Measurements from ENCODE around the gene AJAP1.

AJAP1 gene

GRCh38 chr1:4836574-4836973, 182.2 kb downstream of the AJAP1 start:
- H3K4me3 ChIP-seq (ENCODE audit: low read depth, low read length): no peak overlapping the region
- no peak for TF ChIP-seq CTCF (IDR thresholded peaks at IDR 0.05; ENCODE audit: low read depth, low read length)

GRCh38 chr1:4837031-4837600, 182.7 kb downstream of the AJAP1 start:
- TF ChIP-seq CTCF (IDR thresholded peaks at IDR 0.05; ENCODE audit: low read depth, low read length): no peak
- no peak overlapping the region for H3K4me3 ChIP-seq (ENCODE audit: low read depth, low read length)

GRCh38 chr1:4837752-4838151, 183.3 kb downstream of the AJAP1 start:
- H3K4me3 ChIP-seq (ENCODE audit: low read depth, low read length): no peak overlapping the region
- no peak for TF ChIP-seq CTCF (IDR thresholded peaks at IDR 0.05; ENCODE audit: low read depth, low read length)

- H3K4me3 ChIP-seq (ENCODE audit: low read depth, low read length): no peak overlapping the region
- TF ChIP-seq CTCF (IDR thresholded peaks at IDR 0.05; ENCODE audit: low read depth, low read length): no peak
Measured at GRCh38 chr1:4838231-4838630, 183.8 kb downstream of the AJAP1 start.
